Caco-2 (cell line): ENCODE data around the gene KMT2A. TPM values are rescaled to one million over a fixed set of nuclear protein-coding genes. Genes with fewer than 3 reads are reported as not detected.
"Not testable (repeated sequence)": the region's sequence is repeated elsewhere in the genome, so short reads cannot be mapped to it uniquely, and the experiment has no call there.

Experiments used
- BruUV-seq: library from RNA; stranded (reverse); fragments of 400-500 nt; replicated peaks from 2 replicates; lab custom pipeline; 2021; lab: Mats Ljungman, UMichigan
- CTCF ChIA-PET: fragments of 300-600 bp; sonication (Branson Sonifier 250); formaldehyde crosslinking; loops from one replicate; lab custom pipeline; 2022; ENCODE audit warnings: antibody characterized with exemption; lab: Charles Lee
- POLR2A ChIA-PET: fragments of 300-600 bp; sonication (Branson Sonifier 250); formaldehyde crosslinking; loops from one replicate; lab custom pipeline; 2022; ENCODE audit warnings: antibody characterized with exemption; lab: Charles Lee
- DNase-seq, 2 experiments: peaks; one replicate each; pipeline versions ENCODE4 v3.0.0 to v3.0.0-alpha.2; 2020 to 2022
- H3K27me3 ChIP-seq: replicated peaks from 2 replicates; pipeline ENCODE4 v1.6.0; 2011; ENCODE audit warnings: low read length; ENCODE audit not compliant: control insufficient read depth, insufficient read depth
- H3K36me3 ChIP-seq: 2 replicates; pipeline ENCODE4 v1.5.1; 2011; ENCODE audit warnings: low read length; ENCODE audit not compliant: control insufficient read depth, insufficient read depth
- H3K4me1 ChIP-seq: fragments of 250-450 bp; sonication (Bioruptor Pico); 2 replicates; pipeline ENCODE4 v1.5.1; 2020; ENCODE audit warnings: mild to moderate bottlenecking
- H3K4me3 ChIP-seq: 2 replicates; pipeline ENCODE4 v1.5.1; 2011; ENCODE audit warnings: low read depth, mild to moderate bottlenecking, control low read depth, low read length
- H3K9me3 ChIP-seq: fragments of 250-450 bp; sonication (Bioruptor Pico); 2 replicates; pipeline ENCODE4 v1.5.1; 2020; ENCODE audit warnings: mild to moderate bottlenecking, moderate library complexity
- H3K27ac Mint-ChIP-seq: one replicate; pipeline ENCODE4 v1.8.0; 2022; ENCODE audit warnings: mixed read lengths; ENCODE audit not compliant: unreplicated experiment
- H3K27me3 Mint-ChIP-seq: one replicate; pipeline ENCODE4 v1.8.0; 2022; ENCODE audit warnings: mixed read lengths; ENCODE audit not compliant: insufficient read depth, unreplicated experiment
- H3K36me3 Mint-ChIP-seq: one replicate; pipeline ENCODE4 v1.8.0; 2022; ENCODE audit warnings: mild to moderate bottlenecking, mixed read lengths; ENCODE audit not compliant: insufficient read depth, unreplicated experiment
- H3K4me1 Mint-ChIP-seq: one replicate; pipeline ENCODE4 v1.8.0; 2022; ENCODE audit warnings: low read depth, mixed read lengths; ENCODE audit not compliant: unreplicated experiment
- H3K4me3 Mint-ChIP-seq: one replicate; pipeline ENCODE4 v1.8.0; 2022; ENCODE audit warnings: mild to moderate bottlenecking, moderate library complexity, mixed read lengths; ENCODE audit not compliant: unreplicated experiment
- H3K9me3 Mint-ChIP-seq: one replicate; pipeline ENCODE4 v1.8.0; 2022; ENCODE audit warnings: mixed read lengths; ENCODE audit not compliant: unreplicated experiment
- intact Hi-C: fragments of 100-400 bp; cut with micrococcal nuclease; formaldehyde crosslinking; loops from one replicate; pipeline ENCODE4 v1.10.0; 2022; ENCODE audit not compliant: unreplicated experiment
- total RNA-seq: library from RNA; stranded (reverse); gene quantifications from 2 replicates; pipeline ENCODE4 v1.2.3, GENCODE V29; 2022
- TF ChIP-seq, protein P1 (sequence below), 2 experiments: fragments of 200-600 bp in 1 of 2; IDR thresholded peaks; 1 replicate in 1 of 2; 2 replicates in 1 of 2; pipeline versions ENCODE4 v1.5.1 to v1.8.0; 2011 to 2022; ENCODE audit warnings: antibody characterized with exemption in 1 of 2, control low read depth in 1 of 2, inconsistent platforms in 1 of 2, low read depth in 1 of 2, low read length in 1 of 2, mild to moderate bottlenecking in 1 of 2, moderate library complexity in 1 of 2; ENCODE audit not compliant: insufficient read depth in 1 of 2, severe bottlenecking in 1 of 2, unreplicated experiment in 1 of 2

The KMT2A gene
- total RNA-seq, 1 experiment from 2014 or later, result 93.9 TPM

DNA sequence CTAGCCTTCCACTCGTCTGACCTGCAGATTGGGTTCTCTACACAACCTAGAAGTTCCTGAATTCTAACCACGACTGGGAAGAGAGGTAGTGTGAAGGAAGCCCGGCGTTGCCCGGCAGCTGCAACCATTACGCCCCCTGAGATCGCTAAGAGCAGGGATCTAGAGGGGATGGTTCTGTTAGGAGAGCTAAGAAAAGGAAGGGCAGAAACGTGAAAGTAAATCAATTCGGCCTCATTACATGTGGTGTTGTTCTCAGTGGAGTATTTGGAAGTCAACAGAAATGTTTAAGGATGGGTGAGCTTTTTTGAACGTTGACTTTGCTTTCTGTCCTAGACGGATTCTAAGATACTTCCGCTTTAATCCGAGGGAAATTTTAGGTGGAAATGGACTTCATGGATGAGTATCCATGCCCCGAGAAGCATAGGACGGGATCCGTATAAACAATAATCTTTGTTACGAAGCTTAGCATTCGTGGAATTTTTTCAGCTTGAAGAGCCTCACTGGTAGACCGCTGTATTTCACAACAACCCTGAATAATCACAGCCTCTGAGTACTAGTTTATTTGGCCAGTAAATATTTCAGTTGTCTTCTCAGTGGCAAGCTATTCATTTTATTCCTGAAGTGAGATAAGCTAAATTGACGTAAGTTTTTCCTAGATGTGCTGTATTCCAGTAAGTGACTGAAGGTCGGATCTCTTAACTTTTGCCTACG lies 34.3 kb upstream of the KMT2A start:
- no peaks in the 10 kb centered on the region for H3K27me3 Mint-ChIP-seq
- Histone ChIP-seq H3K27me3 (no peaks in the 10 kb centered on the region), H3K9me3 (no peaks in the 10 kb centered on the region), H3K36me3 (peaks cover 7% of the 10 kb centered on the region), H3K4me1 (peaks cover 12% of the 10 kb centered on the region), H3K4me3 (peak overlapping the region; percentile 69)
- H3K9me3 Mint-ChIP-seq, result no peaks in the 10 kb centered on the region
- H3K4me3 Mint-ChIP-seq, result peak overlapping the region; percentile 91
- TF ChIP-seq, protein P1, sequence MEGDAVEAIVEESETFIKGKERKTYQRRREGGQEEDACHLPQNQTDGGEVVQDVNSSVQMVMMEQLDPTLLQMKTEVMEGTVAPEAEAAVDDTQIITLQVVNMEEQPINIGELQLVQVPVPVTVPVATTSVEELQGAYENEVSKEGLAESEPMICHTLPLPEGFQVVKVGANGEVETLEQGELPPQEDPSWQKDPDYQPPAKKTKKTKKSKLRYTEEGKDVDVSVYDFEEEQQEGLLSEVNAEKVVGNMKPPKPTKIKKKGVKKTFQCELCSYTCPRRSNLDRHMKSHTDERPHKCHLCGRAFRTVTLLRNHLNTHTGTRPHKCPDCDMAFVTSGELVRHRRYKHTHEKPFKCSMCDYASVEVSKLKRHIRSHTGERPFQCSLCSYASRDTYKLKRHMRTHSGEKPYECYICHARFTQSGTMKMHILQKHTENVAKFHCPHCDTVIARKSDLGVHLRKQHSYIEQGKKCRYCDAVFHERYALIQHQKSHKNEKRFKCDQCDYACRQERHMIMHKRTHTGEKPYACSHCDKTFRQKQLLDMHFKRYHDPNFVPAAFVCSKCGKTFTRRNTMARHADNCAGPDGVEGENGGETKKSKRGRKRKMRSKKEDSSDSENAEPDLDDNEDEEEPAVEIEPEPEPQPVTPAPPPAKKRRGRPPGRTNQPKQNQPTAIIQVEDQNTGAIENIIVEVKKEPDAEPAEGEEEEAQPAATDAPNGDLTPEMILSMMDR (IDR thresholded peaks at IDR 0.05; ENCODE audit: insufficient read depth in 1 of 2, low read depth in 1 of 2, low read length in 1 of 2, severe bottlenecking in 1 of 2, unreplicated experiment in 1 of 2), result no peak
- peaks cover 39% of the 10 kb centered on the region for H3K4me1 Mint-ChIP-seq
- ChIA-PET POLR2A (no interaction called here), CTCF (interaction anchor here (0.7 to 1.2 kb wide), 5 partner anchors 25 to 203 kb away, joined by 3 to 5 read pairs (median 4); no protein-coding TSS in a partner anchor)
- intact Hi-C loops, result loop anchor here (1.0 to 5.0 kb wide), 3 partner anchors 33 to 165 kb away; partner anchors contain the start of gene IFT46
- H3K36me3 Mint-ChIP-seq, result peaks cover 74% of the 10 kb centered on the region
- peak in 1 of 2 experiments; percentile 59 for DNase-seq
- H3K27ac Mint-ChIP-seq, result peak overlapping the region; percentile 95
- BruUV-seq, result TSS peak; percentile 61

DNA sequence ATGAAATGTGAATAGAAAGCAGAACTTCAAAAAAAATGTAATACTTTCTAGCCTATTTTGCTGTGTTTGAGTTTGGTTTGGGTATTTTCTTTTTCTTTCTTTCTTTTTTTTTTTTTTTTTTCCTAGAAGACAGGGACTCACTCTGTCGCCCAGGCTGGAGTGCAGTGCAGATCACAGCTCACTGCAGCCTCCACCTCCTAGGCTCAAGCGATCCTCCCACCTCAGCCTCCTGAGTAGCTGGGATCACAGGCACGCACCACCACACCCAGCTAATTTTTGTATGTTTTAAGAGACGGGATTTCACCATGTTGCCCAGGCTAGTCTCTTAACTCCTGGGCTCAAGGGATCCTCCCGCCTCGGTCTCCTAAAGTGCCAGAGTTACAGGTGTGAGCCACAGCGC lies 33.7 kb upstream of the KMT2A start:
- BruUV-seq, H3K27me3 ChIP-seq, H3K9me3 Mint-ChIP-seq, POLR2A ChIA-PET, H3K9me3 ChIP-seq, H3K36me3 ChIP-seq, H3K27me3 Mint-ChIP-seq, DNase-seq: not testable (repeated sequence)
- H3K36me3 Mint-ChIP-seq, result peaks cover 78% of the 10 kb centered on the region
- intact Hi-C loops, result loop anchor here (5.0 kb wide), 1 partner anchor 165 kb away; the partner anchor contains the start of gene IFT46
- H3K4me3 Mint-ChIP-seq, result peak overlapping the region; percentile 91
- peak overlapping the region; percentile 95 for H3K27ac Mint-ChIP-seq
- Histone ChIP-seq H3K4me1 (peaks cover 12% of the 10 kb centered on the region), H3K4me3 (peak overlapping the region; percentile 69)
- CTCF ChIA-PET, result interaction anchor here (0.7 to 1.2 kb wide), 4 partner anchors 25 to 107 kb away, joined by 3 to 5 read pairs (median 4); no protein-coding TSS in a partner anchor
- H3K4me1 Mint-ChIP-seq, result peaks cover 39% of the 10 kb centered on the region

DNA sequence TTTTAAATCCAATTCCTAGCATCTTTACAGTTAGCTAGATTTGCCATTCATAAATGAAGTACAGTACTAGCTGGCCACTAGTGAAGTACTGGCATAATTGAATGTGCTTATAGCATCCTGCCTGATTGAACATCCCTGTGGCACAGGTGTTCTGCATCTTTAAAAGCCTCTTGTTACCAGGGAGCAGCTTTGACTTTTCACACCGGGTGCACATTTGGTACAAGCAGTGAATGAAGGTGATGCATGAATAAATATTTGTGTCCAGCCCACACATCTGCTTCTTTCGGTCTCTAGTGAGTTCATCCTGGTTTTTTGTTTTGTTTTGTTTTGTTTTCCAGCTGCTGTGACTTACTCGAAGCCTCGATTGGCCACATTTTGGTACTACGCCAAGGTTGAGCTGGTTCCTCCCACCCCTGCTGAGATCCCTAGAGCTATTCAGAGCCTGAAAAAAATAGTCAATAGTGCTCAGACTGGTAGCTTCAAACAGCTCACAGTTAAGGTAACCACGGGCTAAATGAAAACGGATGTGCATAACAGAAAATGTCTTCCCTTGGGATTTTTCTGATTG lies 29.6 kb upstream of the KMT2A start:
- H3K4me1 Mint-ChIP-seq, result peaks cover 38% of the 10 kb centered on the region
- no peaks in the 10 kb centered on the region for H3K9me3 ChIP-seq
- POLR2A ChIA-PET, result no interaction called here
- H3K4me3 ChIP-seq, result no peak overlapping the region
- CTCF ChIA-PET, result no interaction called here
- no TSS peak for BruUV-seq
- H3K27me3 ChIP-seq, result no peaks in the 10 kb centered on the region
- no peaks in the 10 kb centered on the region for H3K27me3 Mint-ChIP-seq
- peaks cover 4% of the 10 kb centered on the region for H3K36me3 ChIP-seq
- no peak for DNase-seq
- H3K9me3 Mint-ChIP-seq, result no peaks in the 10 kb centered on the region
- intact Hi-C loops, result no loop called here
- peaks cover 11% of the 10 kb centered on the region for H3K4me1 ChIP-seq
- peaks cover 91% of the 10 kb centered on the region for H3K36me3 Mint-ChIP-seq
- no peak overlapping the region for H3K27ac Mint-ChIP-seq
- no peak overlapping the region for H3K4me3 Mint-ChIP-seq
- TF ChIP-seq, protein P1 (IDR thresholded peaks at IDR 0.05; ENCODE audit: insufficient read depth in 1 of 2, low read depth in 1 of 2, low read length in 1 of 2, severe bottlenecking in 1 of 2, unreplicated experiment in 1 of 2), result no peak
